HL-60 (cell line): ENCODE data around the gene DNAH8.

Source experiments
- DNase-seq, 2 experiments: peaks; one replicate each; pipeline ENCODE4 v3.0.0-alpha.2; 2010 to 2020; ENCODE audit warnings: low read depth in 1 of 2, low spot score in 1 of 2
- H3K27ac ChIP-seq: fragments of 250-450 bp; sonication (Bioruptor Pico); replicated peaks from 2 replicates; pipeline ENCODE4 v1.5.1; 2020; ENCODE audit warnings: mild to moderate bottlenecking, moderate library complexity
- H3K27me3 ChIP-seq: fragments of 250-450 bp; sonication (Bioruptor Pico); 2 replicates; pipeline ENCODE4 v1.5.1; 2021; ENCODE audit warnings: mild to moderate bottlenecking, moderate library complexity; ENCODE audit not compliant: insufficient read depth, poor library complexity, severe bottlenecking
- H3K4me3 ChIP-seq: replicated peaks from 2 replicates; pipeline ENCODE4 v1.5.1; 2011; ENCODE audit warnings: mild to moderate bottlenecking, control low read depth, low read length; ENCODE audit not compliant: insufficient read depth
- CTCF ChIP-seq: IDR thresholded peaks from one replicate; pipeline ENCODE4 v1.5.1; 2011; ENCODE audit warnings: low read length, control low read depth, inconsistent platforms; ENCODE audit not compliant: insufficient read depth
- GABPA ChIP-seq: IDR thresholded peaks from 2 replicates; pipeline ENCODE4 v1.6.1; 2012; ENCODE audit warnings: low read depth
- POLR2AphosphoS5 ChIP-seq: IDR thresholded peaks from 2 replicates; pipeline ENCODE4 v1.6.1; 2012; ENCODE audit warnings: low read depth
- REST ChIP-seq: IDR thresholded peaks from 2 replicates; pipeline ENCODE4 v1.6.1; 2012; ENCODE audit warnings: low read depth; ENCODE audit not compliant: insufficient replicate concordance
- SPI1 ChIP-seq: IDR thresholded peaks from 2 replicates; pipeline ENCODE4 v1.6.1; 2012; ENCODE audit warnings: low read depth, mild to moderate bottlenecking, borderline replicate concordance

Gene DNAH8

GRCh38 chr6:38814761-38815160 is 99.7 kb downstream of the DNAH8 start:
- TF ChIP-seq GABPA: no peak
- no peak for TF ChIP-seq CTCF
- no peak for TF ChIP-seq REST
- TF ChIP-seq SPI1: no peak
- TF ChIP-seq POLR2AphosphoS5: no peak
- H3K4me3 ChIP-seq: no peak overlapping the region
- DNase-seq: no peak
- H3K27me3 ChIP-seq: peaks cover 12% of the 10 kb centered on the region
- H3K27ac ChIP-seq: no peak overlapping the region

GRCh38 chr6:38815250-38815649 is 100.1 kb downstream of the DNAH8 start:
- Histone ChIP-seq H3K4me3 (no peak overlapping the region), H3K27ac (no peak overlapping the region), H3K27me3 (peaks cover 12% of the 10 kb centered on the region)
- no peak for TF ChIP-seq CTCF
- TF ChIP-seq GABPA: no peak
- no peak for TF ChIP-seq REST
- no peak for TF ChIP-seq POLR2AphosphoS5
- TF ChIP-seq SPI1: no peak
- DNase-seq: no peak

GRCh38 chr6:38818691-38819090 is 103.6 kb downstream of the DNAH8 start:
- H3K4me3 ChIP-seq: no peak overlapping the region
- no peak overlapping the region for H3K27ac ChIP-seq
- H3K27me3 ChIP-seq: peaks cover 8% of the 10 kb centered on the region
- no peak for DNase-seq
- TF ChIP-seq SPI1 (no peak), POLR2AphosphoS5 (no peak), GABPA (no peak), CTCF (no peak), REST (no peak)
